Amygdala (tissue), 56 donors: ENCODE results near the gene NFATC1.

Source experiments
- DNase-seq, 56 donors: peaks; one replicate each; lab custom pipeline; 2025; lab: John Stamatoyannopoulos, UW

The NFATC1 gene

DNA sequence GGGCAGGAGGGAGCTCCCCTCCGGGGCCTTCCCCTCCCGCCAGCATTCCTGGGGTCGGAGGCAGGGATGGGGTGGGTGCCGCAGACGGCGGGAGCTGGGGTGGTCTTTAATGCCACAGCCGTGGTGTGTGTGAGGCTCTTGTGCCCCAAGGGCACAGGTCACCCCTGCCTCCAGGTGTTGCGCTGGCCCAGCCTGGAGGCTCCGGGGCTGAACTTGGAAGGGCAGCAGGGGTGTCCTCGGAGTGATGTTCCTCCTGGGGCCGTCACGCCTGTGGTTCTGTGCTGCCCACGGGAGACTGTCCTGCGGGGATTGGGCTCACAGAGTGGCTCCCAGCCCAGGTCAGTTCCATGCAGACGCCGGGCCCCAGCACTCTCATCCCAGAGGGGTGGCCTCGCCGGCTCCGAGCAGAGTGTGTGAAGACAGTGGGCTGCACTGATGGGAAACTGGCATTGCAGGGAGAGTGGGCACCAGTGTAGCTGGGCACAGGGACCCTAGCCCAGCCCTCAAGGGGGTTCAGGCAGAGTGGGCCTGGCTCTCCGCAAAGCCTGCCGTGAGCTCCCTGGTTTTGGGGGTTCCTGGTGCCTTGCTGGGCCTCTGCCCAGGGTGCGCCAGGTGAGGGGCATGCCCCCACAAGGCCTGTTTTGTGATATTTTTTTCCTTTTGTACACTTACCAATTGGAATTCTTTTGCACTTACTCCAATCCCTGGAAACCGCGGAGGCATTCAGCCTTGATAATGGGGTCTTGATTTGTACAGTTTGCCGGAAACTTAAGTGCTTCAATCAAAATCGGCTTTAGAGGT, 56.7 kb downstream of the NFATC1 start:
- DNase-seq = no peak

DNA sequence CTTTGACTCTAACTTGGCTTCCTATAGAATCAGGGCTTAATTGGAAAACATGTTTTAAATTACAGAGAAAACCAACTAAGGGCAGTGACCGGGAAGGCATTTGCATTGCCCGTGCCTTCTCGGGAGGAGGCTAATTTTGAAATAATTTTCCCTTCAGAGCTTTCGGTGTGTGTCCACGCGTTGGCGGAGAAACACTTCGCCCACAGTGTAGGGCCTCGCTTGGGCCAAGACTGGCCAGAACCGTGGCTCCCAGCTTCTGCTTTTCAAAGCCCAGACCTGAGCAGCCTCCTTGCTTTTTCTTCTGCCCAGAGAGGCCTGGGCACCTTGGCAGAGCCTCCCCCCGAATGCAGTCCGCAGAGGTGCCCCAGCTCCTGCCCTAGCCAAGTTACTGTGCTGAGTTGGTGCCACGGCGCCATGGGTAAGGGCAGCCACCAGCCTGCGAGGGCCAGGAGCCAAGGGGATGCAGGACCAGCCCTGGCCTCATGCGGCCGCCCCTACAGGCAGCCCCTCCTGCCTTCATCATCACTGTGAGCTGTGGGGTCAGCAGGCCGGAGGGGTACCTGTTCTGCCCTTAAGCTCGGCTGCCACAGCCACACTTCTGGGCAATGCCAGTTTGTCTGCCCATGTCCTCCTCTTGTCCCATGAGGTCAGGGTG, 57.4 kb downstream of the NFATC1 start:
- no peak for DNase-seq

DNA sequence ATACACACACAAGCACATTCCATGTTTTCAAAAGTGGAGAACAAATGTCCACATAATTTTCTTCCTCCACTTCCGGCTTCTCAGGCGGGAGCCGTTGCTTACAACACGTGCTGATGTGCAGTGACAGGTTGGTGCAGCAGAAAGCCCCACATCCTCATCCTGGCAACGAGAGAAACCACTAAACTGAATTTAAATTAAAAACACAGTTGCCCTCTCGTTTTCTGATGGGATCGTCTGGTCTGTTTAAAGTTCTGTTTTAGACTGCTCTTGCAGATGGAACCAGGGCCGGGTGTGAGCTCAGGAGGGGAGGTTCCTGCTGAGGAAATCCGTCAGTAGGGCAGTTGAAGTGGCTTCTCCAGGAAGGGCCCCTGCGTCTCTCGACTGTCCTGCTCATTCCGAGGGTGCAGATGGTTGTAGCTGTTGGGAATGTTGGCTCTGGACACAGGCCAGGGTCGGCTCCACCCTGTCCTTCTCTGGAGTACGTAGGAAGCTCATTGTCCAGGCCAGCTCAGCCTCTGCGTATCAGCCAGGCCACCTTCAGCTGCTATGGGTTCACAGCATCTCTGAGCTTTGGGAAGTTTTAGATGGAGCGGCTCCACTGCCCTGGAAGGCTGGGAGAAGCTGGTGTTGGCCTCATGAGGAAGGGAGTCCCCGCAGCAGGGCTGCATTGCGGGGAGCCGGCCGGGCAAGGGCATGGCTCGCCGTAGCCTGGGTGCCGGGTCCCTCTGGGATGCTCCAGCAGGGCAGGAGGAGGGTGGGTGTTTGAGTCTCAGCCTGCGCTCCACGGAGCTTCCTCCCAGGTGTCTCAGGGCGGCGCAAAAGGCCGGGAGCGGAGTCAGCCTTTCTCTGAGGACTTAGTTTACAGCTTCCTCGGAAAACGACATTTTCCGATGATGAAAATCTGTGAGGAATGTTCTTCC, 58.3 kb downstream of the NFATC1 start:
- DNase-seq = no peak

- DNase-seq = no peak
These were observed 59.5 kb downstream of the NFATC1 start for GRCh38 chr18:79455261-79455660.

GRCh38 chr18:79456105-79456980, 60.6 kb downstream of the NFATC1 start:
- no peak for DNase-seq

DNA sequence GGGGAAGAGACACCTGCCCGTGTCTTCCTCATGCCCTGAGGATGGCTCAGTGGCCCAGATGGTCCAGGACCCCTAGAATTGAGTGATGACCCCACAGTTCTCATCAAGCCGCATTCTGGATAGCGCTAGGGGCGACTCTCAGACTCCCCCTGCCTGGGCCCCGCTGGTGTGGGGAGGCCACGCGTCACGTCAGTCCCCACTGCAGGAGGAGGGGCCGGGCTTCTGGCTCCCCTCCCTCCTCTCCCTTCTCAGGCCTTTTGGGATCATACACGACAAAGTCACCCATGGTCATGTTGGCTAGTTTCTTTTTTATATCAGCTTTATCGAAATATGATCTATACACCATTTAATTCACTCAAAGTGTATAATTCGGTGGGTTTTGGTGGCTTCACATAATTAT, 61.5 kb downstream of the NFATC1 start:
- no peak for DNase-seq

DNA sequence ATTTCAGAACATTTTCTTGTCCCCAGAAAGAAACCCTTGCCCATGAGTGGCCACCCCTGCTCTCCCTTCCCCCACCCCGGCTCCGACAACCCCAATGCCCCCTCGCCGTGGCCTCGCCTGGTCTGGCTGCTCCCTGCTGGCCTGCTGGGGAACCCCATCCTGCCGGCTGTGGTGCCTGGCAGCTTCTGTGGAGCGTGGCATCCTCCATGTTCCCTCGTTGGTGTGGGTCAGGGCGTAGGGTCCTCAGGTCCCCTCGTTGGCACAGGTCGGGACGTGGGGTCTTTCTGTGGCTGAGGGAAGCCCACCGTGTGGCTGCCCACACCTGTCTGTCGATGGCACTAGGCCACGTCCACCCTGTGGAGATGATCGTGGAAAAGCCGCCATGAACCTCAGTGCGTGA, 61.9 kb downstream of the NFATC1 start:
- no peak for DNase-seq

- DNase-seq = peak in 6 of 56 donors; percentile 7 to 26 (median 16)
These were observed 62.6 kb downstream of the NFATC1 start for GRCh38 chr18:79458131-79458838.

DNA sequence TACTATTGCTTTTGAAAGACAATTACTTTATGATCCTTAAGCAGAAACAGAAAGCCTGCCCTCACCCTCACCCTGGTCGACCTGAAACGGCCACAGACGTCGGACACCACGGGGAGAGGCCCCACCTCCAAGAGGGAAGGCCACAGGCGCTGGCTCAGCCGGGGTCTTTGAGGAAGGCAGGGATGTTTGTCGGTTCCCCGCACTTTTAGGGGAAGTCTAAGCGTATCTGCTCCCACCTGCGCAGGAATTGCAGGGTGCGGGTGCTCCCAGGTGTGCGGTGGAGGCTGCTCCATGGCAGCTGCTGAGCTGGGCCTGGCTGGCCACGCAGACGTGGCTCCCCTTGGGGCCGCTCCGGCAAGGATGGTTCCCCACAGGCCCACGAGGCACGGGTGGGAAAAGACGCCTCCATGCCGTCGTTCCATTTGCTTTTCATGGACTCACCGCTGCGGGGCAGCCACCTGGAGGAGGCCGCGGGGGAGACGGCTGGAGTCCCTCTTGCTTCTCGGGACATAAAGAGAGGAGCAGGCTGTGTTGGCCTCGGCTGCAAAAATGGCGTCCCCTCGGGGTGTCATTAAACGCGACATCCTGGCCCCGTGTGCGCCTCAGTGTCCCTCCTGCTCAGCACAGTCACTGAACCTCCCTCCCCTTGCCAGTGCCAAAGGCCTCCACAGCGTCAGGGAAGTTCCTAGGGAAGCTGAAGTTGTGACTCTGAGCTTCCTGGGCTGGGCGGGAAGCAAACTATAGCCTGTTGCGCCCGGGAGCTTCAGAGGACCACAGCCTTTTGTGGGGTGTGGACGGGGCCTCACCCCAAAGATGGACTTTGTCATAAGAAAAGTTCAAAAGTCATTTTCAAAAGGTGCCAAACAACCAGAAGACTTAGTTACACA, 63.4 kb downstream of the NFATC1 start:
- DNase-seq = no peak

DNA sequence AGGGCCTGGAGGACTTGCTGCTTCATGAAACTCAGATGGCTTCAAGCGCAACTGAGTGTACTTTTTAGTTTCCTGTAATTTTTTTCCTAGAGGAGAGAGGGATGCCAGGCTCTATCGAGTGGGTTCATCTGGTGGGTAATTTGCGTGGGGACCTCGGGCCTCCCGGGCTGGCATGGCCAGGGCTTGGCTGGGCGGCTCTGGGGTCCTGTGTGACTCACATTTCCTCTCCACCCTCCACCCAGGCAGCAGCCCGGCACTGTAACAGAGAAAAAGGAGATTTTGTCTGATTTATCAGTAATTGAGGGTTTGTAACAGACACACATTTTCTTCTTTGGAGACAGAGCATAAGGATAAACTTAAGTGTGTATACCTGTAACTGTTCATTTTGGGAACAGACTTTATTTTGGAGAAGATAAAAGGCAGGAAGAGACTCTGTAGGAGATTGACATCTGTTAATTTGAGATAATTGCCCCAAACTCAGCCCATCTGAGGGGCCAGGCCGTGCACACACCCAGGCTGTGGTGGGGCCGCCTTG, 64.3 kb downstream of the NFATC1 start:
- DNase-seq = no peak

DNA sequence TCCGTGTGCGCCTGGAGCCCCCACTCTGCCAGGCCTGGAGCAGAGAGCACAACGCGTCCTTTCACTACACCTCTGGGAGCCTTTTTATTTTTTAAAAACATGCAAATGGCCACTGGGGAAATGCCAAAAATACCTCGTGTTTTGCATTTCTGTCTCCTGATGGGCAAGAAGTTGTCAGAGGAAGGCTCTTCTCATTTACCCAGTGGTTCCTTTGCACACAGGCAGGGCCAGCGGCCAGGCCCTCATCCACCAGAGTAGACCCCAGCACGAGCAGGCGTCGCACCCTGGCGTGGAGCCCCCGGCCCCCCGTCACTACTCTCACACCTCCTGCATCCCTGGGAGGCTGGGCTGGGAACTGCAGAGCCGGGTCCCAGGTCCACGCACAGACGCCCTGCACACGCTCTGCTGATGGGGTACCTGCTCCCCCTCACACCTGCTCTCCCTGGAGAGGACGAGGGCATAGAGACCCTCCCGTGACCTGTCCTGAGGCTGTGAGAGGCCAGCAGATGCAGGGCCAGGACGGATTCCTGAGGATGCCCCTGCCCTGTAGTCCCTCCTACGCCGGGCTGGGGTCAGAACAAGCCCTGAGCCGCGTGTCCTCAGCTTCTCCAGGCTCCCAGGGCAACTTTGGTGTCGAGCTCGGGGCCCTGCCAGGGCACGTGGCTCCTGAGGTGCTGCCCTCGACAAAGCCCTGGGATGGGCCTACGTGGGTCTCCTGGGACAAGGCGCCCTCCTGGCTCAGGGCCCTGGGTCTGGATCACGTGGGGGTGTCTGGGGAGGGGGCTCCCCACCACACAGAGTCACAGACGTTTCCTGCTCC, 65.0 kb downstream of the NFATC1 start:
- DNase-seq = no peak

DNA sequence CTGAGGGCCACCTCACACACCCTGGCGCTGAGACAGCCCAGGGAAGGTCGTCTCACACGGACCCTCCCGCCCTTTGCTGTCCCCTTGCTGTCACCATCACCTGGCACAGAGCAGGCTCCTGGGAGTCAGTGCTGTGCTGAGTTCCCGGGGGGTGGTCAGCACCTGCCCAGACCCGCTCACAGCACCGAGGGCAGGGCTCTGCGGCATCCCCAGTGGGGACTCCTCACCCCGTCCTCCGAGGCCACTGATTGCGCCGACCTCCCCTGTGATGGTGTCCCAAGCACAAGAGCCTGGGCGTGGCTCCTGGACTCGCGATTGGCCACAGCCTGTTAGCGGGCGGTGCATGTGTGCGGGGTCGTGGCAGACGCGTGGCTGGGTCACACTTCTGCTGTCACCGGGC, 65.9 kb downstream of the NFATC1 start:
- no peak for DNase-seq

DNA sequence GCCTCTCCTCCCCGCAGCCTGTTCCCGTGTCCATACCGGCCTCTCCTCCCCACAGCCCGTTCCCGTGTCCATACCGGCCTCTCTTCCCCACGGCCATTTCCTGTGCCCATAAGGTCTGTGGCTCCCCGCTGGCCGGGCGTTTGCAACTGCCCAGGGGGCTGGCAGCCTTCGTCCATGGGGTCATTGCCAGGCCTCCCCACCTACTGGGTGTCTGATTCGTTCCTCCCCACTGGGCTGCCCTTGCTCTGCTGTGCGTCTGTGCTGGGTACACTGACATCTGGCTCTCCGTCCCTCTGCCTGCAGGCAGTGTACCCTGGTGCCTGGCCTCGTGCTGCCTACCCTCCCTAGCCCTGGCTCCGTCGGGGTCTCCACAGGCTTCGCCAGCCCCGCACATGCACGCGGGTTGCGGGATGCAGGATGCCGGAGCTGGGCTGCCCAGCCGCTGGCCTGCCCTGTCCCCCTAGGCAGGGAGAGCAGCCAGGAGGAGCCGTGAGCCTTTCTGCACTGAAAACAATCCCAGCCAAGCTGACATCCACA, 67.8 kb downstream of the NFATC1 start:
- DNase-seq = no peak

DNA sequence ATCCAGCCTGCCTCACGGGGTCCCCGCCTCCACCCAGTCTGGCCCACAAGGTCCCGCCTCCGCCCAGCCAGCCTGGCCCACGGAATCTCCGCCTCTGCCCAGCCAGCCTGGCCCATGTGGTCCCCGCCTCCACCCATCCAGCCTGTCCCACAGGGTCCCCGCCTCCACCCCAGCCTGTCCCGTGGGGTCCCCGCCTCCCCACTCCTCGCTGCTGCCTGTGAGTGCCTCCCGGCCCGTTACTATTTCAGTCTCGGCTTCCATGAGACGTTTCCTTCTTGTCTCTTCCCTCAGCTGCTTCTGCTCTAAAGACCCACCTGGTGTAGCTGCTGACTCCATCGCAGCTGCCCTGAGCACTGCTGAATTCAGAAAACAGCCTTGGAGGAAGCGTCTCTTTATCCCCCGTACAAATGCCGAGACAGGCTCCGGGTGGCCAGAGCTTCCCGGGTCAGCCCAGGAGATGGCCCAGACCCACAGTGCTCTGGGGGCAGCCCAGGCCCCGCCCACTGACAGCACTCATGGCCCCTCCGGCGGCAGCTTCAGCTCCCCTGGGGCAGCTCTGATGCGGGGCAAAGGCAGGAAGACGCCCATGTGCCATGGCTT, 69.8 kb downstream of the NFATC1 start:
- DNase-seq = peak in 7 of 56 donors; percentile 17 to 51 (median 26)

GRCh38 chr18:79466591-79466990, 70.9 kb downstream of the NFATC1 start:
- DNase-seq = no peak

DNA sequence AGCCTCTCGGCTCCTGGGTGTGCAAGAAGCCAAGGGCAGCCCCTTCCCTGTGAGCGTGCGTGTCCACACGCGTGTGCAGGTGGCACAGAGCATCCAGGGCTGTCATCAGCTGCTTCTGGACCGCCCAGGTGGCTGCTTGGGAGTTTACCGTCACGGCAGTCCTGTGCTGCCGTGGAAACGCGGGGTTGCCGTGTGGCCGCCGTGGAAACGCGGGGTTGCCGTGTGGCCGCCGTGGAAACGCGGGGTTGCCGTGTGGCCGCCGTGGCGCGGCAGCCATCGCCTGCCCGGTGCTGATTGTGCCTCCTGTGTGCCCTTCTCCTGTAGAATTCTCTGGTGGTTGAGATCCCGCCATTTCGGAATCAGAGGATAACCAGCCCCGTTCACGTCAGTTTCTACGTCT, 71.4 kb downstream of the NFATC1 start:
- DNase-seq = no peak
